Activated CD8-positive, alpha-beta memory T cell treated with anti-CD3 and anti-CD28 coated beads, Interleukin-2, amount 50 U/mL, for 48 hours (primary cell): ENCODE results near the gene DPCD.
"Not testable (repeated sequence)": the region's sequence is repeated elsewhere in the genome, so short reads cannot be mapped to it uniquely, and the experiment has no call there.

Experiments
- DNase-seq: peaks from one replicate; pipeline ENCODE4 v3.0.0-alpha.2; 2020

DPCD gene

DNA sequence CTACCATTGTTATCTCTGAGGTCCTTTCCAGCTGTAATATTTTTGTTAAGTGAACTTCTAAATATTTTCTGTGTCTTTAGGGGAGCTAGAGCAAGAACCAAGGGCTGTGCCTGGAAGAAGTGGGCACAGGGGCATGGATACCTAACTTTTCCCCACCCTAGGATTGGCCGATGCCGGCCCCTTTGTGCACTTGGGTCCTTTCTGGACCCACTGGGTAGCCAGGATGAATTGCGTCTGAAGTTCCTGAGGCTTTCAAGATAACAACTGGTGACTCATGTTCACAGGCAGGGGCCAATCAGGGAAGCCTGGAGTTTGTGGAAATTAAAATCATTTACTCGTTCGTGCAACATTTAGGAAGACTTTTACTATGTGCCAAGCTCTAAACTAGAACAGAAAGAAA, 758 bp downstream of the DPCD start:
- DNase-seq, result no peak

DNA sequence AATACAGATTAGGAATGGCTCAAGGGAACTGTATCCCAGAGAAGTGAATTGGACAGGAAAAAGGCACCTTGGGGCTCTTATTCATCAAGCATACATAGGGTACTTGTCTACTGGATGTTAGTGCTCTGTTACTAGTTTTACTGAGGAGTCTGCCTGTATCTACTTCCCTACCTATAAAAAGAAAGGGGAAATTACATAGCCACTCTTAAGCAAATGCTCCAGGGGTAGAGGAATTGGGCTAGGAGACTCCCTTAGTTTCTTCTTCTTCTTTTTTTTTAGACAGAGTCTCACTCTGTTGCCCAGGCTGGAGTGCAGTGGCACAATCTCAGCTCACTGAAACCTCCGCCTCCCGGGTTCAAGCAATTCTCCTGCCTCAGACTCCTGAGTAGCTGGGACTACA, 5.2 kb downstream of the DPCD start:
- not testable (repeated sequence) for DNase-seq

- DNase-seq, result no peak
Measured at GRCh38 chr10:101595591-101596433, 7.7 kb downstream of the DPCD start.

- no peak for DNase-seq
Measured at GRCh38 chr10:101597091-101597900, 9.2 kb downstream of the DPCD start.

GRCh38 chr10:101601541-101601940, 13.4 kb downstream of the DPCD start:
- DNase-seq, result no peak

DNA sequence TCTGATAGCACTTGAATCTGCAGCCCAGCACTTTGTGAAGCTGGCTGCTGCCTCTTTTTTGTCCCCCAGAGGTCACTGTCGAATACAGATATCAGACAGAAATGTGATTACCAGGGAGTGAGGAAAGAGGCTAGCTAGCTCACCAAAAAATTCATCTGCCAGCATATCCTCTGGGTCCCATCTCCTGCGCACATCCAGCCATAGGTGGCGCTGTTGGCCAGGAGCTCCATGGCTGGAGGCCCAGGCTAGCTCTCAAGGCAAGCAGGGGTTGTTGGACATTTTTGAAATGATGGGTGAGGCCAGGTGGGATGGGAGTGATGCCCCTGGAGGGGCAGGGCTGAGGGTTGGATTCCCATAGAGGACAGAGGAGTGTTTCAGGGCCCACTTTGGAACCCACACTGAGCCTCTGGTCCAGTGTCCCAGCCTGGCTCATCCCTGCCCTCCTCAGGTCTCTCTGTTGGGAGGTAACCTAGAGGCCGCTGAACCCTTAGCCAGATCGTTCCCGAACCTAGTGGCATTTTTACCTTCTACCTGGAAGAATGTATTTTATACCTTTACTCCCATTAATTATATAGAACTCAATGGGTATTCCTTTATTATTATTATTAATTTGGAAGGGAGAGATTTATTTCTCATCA, 14.8 kb downstream of the DPCD start:
- peak; percentile 90 for DNase-seq

DNA sequence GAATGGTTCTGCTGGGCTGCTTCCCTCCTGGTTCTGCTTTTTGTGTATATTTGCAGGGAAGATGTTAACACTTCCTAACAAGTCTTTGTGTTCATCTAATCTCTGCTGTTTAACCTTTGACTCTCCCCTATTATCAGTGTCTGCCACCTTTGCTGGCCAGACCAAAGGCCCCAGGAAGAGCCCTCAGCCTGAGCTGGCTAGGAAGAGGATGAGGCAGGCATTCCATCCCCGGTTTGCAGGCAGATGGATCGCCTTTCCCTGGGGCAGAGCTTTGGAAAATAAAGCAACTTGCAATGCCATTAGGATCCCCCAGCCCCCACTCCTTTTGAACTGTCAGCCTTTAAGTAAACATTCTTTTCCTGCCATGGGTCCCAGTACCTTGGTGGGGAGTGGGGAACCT, 19.0 kb downstream of the DPCD start:
- no peak for DNase-seq

DNA sequence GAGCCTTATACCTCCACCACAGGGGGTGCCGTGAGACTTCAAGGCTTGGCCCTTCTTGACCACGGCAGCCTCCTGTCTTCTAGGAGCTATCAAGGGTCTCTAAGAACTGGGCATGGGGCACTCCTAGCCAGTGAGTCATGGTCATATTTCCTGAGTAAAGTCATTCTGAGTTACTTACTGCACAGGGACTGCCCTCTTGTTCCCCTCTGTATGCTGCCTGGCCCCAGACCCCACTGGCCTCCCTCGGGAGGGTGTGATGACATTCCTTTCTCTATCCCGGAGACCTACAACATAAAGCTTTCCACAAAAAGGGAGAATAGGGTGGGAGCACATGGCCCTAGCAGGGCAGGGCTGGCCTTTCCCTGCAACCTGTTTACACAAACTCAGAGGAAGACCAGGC, 21.4 kb downstream of the DPCD start:
- no peak for DNase-seq

GRCh38 chr10:101611096-101611905, 23.2 kb downstream of the DPCD start:
- DNase-seq, result no peak

GRCh38 chr10:101612086-101612485, 24.0 kb downstream of the DPCD start:
- DNase-seq, result no peak

DNA sequence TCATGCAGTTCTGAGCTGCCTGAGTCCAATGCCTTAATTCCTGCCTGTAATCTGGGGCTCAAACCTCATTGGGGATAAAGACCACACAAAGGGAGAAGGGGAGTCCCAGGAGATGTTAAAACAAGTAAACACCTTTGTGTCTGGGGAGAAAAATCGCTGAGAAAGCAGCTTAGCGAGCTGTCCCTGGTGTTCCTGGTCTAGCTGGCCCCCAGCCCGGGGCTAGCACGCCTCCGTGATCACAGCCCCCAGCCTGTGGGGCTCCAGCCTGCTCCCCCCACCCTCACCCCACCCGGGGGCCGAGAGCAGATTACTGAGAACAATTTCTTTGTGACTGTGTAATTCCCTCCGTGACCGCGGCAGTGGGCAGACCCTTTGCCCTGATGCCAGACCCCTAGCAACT, 24.8 kb downstream of the DPCD start:
- no peak for DNase-seq

- DNase-seq, result no peak
Measured at GRCh38 chr10:101613646-101614045, 25.5 kb downstream of the DPCD start.

DNA sequence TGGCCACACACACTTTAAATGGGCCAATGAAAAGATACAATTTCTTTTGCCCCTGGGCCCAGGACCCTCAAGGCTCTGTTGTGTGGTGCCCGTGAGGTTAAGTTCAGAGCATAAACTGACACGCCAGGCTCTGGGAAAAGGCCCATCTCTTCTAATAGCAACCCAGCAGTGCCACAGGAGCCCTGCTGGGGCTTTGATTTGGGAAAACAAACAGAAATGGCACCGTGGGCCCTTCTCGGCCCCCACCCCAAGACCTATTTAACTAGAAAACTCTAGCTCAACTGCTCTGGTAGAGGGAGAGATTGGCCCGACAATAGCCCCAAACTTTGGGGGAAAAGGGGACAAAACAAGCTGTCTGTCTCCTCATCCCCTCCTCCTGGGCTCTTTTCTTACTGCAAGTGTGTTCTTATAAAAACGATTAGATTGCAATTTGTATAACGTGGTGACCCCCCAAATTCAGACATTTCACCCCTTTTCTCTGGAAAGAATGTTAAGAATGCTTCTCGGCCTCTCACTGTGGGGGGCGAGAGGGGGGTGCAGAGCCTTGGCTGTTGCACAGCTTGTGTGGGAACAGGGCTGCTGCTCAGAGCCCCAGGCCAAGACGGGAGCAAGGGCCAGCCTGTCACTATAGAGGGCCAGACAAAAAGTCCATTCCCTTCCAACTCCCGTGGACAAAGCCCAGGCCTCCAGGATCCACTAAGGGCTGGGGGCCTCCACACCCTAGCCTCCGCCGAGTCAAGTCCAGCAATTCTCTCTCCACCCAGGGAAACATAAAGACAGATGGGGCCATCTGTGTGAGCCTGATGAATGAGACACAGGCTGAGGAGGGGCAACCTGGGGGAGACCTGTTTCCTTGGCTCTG, 26.8 kb downstream of the DPCD start:
- DNase-seq, result no peak

- no peak for DNase-seq
Measured at GRCh38 chr10:101615525-101616116, 27.5 kb downstream of the DPCD start.

DNA sequence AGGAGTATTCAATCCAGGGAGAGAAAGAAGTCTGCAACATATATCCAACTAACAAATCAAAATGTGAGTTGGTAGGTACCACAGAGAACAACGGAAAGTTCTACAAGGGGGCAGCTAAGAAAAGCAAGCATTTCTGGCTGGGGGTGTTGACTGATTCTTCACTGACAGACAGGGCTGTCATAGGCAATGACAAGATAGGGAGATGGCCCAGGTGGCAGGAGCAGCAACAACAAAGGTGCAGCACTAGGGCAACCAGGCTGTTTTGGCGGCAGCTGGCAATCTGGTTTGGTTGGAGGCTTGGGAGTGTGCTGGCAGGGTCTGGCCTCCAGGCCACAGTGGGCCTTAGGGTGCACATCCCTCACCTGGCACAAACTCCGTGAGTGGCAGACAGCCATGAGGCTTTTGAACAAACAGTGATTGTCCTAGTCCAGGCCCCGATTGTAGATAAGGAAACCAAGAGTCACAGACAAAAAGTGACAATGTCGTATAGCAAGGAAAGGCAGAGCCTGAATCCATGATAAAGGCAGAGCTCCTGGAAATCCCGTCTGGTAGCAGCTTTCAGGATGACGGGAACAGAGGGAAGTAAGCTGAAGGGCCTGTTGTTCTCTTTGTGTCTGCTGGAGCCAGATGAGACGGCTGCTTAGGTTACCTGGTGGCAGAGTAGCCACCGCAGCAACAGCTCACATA, 28.4 kb downstream of the DPCD start:
- no peak for DNase-seq

DNA sequence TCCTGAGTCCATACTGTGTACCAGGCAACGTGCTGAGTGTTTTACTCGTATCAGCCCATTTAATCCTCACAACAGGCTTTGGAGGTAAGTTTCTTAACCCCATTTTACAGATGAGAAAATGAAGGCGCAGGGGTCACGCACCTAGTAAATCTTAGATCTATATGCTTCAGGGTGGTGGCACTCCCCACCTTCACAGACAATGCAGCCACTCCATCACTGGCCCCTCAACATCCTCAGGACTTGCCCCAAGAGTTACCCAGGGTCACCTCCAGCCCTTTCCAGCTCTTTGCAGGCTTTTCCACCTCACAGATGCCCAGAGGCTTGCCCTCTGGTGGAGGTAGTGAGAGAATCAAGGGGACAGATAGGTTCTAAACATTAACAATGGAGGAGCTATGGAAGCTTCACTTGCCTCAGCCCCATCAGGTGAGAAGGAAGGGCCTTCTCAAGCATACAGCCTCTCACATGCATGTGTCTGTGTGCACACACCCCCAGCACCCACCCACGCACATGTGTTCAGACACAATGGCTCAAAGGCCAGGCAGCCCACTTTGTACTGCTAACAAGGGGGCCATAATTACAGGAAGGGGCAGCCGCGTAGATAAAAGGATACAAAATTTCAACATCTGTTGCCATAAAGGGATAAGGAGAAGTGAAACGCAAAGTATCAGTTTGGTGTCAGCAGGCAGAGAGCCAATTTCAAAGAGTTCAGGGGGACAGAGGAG, 29.1 kb downstream of the DPCD start:
- DNase-seq, result no peak

GRCh38 chr10:101617824-101618568, 29.9 kb downstream of the DPCD start:
- no peak for DNase-seq

DNA sequence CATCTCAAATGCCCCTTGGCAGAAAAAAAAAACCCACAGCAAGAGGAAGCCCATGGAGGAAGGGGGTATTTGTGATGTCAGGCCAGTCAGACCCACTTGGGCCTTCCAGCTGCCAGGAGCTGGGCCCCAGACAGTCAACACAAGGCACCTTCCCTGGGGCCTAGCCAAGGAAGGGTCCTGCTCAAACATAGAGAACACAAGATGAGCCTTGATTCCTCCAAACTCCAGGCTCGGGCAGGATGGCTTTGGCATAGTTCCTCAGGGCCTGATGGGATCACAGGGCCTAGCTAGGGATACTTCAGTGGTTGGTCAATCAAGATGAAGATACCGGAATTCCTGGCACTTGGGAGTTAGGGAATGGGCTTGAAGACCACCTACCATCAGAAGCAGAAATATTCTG, 30.8 kb downstream of the DPCD start:
- no peak for DNase-seq

GRCh38 chr10:101619983-101620382, 31.9 kb downstream of the DPCD start:
- DNase-seq, result no peak
